ENCODE results near the gene GALNT13.

DNA sequence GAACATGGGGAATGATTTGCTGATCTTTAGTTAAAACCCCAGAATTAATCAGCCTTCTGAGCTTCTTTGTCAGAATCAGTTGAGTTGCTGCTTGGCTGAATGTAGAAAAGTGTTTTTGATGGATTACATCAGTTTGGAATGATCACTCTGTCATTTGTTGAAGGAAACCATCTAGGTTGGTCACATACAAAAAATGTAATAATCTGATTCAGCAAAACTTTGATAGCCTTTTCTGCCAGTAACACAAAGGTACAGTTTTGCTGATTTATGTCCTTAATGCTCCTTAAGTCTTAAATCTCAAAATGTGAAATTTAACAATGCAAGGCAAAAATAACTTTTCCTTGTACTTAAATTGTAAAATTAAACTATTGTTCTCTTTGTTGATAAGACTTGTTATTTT is 74.3 kb downstream of the GALNT13 start:
- TF ChIP-seq, protein P1, sequence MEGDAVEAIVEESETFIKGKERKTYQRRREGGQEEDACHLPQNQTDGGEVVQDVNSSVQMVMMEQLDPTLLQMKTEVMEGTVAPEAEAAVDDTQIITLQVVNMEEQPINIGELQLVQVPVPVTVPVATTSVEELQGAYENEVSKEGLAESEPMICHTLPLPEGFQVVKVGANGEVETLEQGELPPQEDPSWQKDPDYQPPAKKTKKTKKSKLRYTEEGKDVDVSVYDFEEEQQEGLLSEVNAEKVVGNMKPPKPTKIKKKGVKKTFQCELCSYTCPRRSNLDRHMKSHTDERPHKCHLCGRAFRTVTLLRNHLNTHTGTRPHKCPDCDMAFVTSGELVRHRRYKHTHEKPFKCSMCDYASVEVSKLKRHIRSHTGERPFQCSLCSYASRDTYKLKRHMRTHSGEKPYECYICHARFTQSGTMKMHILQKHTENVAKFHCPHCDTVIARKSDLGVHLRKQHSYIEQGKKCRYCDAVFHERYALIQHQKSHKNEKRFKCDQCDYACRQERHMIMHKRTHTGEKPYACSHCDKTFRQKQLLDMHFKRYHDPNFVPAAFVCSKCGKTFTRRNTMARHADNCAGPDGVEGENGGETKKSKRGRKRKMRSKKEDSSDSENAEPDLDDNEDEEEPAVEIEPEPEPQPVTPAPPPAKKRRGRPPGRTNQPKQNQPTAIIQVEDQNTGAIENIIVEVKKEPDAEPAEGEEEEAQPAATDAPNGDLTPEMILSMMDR (IDR thresholded peaks at IDR 0.05; ENCODE audit: insufficient read depth, low read length, poor library complexity, severe bottlenecking) = no peak
- TF ChIP-seq EZH2phosphoT487 (conservative IDR thresholded peaks at IDR 0.05; ENCODE audit: low read length) = no peak

All from SU-DHL-6 (cell line).